HEK293 (cell line): Measurements from ENCODE around the gene DLG2.

Experiments
- HOXA7 ChIP-seq: sonication (generic); formaldehyde crosslinking; IDR thresholded peaks from 2 replicates; pipeline ENCODE4 v1.8.1; 2022; ENCODE audit warnings: missing genetic modification reagents, borderline replicate concordance
- KLF10 ChIP-seq: fragments of 450-650 bp; IDR thresholded peaks from 2 replicates; pipeline ENCODE4 v1.5.1; 2018; ENCODE audit warnings: missing biosample characterization, mild to moderate bottlenecking, missing genetic modification characterization
- RBAK ChIP-seq: fragments of 450-650 bp; formaldehyde crosslinking; IDR thresholded peaks from 2 replicates; pipeline ENCODE4 v1.5.1; 2016; ENCODE audit warnings: missing biosample characterization, missing genetic modification characterization
- ZNF114 ChIP-seq: fragments of 450-650 bp; formaldehyde crosslinking; IDR thresholded peaks from 2 replicates; pipeline ENCODE4 v1.5.0; 2017; ENCODE audit warnings: missing biosample characterization, missing genetic modification characterization
- ZNF133 ChIP-seq: fragments of 450-650 bp; formaldehyde crosslinking; IDR thresholded peaks from 2 replicates; pipeline ENCODE4 v1.5.1; 2016; ENCODE audit warnings: missing biosample characterization, missing genetic modification characterization
- ZNF146 ChIP-seq: fragments of 450-650 bp; formaldehyde crosslinking; IDR thresholded peaks from 2 replicates; pipeline ENCODE4 v1.5.1; 2016; ENCODE audit warnings: missing biosample characterization, missing genetic modification characterization
- ZNF184 ChIP-seq: fragments of 450-650 bp; IDR thresholded peaks from 2 replicates; pipeline ENCODE4 v1.5.1; 2018; ENCODE audit warnings: missing biosample characterization, mild to moderate bottlenecking, missing genetic modification characterization
- ZNF274 ChIP-seq, 2 experiments: fragments of 200-500 bp in 1 of 2; fragments of 450-650 bp in 1 of 2; sonication (Bioruptor generic) in 1 of 2; formaldehyde crosslinking in 1 of 2; IDR thresholded peaks; 2 replicates each; pipeline versions ENCODE4 v1.5.1 to v1.6.1; 2014 to 2016; ENCODE audit warnings: borderline replicate concordance in 1 of 2, inconsistent platforms in 1 of 2, low read length in 1 of 2, missing biosample characterization in 1 of 2, missing genetic modification characterization in 1 of 2
- ZNF558 ChIP-seq: fragments of 450-650 bp; formaldehyde crosslinking; IDR thresholded peaks from 2 replicates; pipeline ENCODE4 v1.5.1; 2016; ENCODE audit warnings: missing biosample characterization, missing genetic modification characterization
- TF ChIP-seq, protein P1 (sequence below): fragments of 450-650 bp; formaldehyde crosslinking; IDR thresholded peaks from 2 replicates; pipeline ENCODE4 v1.5.1; 2016; ENCODE audit warnings: missing biosample characterization, missing genetic modification characterization
- TF ChIP-seq, protein P2 (sequence below): fragments of 450-650 bp; formaldehyde crosslinking; optimal IDR thresholded peaks from 2 replicates; pipeline ENCODE3; 2016; ENCODE audit warnings: missing biosample characterization, mild to moderate bottlenecking, missing genetic modification characterization
- TF ChIP-seq, protein P3 (sequence below): fragments of 450-650 bp; formaldehyde crosslinking; IDR thresholded peaks from 2 replicates; pipeline ENCODE4 v1.5.1; 2016; ENCODE audit warnings: missing biosample characterization, missing genetic modification characterization
- TF ChIP-seq, protein P4 (sequence below): sonication (generic); formaldehyde crosslinking; IDR thresholded peaks from 2 replicates; pipeline ENCODE4 v1.8.1; 2022; ENCODE audit warnings: mild to moderate bottlenecking, moderate library complexity, missing genetic modification reagents

DNA sequence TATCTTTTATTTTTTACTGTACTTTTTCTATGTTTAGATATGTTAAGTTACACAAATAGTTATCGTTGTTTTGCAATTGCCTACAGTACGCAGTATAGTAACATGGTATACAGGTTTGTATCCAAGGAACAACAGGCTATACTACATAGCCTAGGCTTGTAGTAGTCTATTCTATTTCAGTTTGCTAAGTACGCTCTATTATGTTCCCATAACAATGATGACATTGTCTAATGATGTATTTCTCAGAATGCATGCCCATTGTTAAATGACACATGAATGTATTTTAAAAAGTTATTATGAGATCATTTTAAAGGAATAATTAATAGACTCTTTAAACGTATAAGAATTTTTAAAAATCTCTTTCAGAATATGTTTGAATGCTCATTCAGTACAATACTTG, 1644.3 kb downstream of the DLG2 start:
- TF ChIP-seq, protein P1, sequence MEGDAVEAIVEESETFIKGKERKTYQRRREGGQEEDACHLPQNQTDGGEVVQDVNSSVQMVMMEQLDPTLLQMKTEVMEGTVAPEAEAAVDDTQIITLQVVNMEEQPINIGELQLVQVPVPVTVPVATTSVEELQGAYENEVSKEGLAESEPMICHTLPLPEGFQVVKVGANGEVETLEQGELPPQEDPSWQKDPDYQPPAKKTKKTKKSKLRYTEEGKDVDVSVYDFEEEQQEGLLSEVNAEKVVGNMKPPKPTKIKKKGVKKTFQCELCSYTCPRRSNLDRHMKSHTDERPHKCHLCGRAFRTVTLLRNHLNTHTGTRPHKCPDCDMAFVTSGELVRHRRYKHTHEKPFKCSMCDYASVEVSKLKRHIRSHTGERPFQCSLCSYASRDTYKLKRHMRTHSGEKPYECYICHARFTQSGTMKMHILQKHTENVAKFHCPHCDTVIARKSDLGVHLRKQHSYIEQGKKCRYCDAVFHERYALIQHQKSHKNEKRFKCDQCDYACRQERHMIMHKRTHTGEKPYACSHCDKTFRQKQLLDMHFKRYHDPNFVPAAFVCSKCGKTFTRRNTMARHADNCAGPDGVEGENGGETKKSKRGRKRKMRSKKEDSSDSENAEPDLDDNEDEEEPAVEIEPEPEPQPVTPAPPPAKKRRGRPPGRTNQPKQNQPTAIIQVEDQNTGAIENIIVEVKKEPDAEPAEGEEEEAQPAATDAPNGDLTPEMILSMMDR (tag by site-specific recombination) = no peak
- TF ChIP-seq ZNF184 (tag by site-specific recombination) (no peak), ZNF114 (tag by site-specific recombination) (no peak), HOXA7 (no peak), ZNF133 (tag by site-specific recombination) (no peak), ZNF146 (tag by site-specific recombination) (no peak), RBAK (tag by site-specific recombination) (no peak), ZNF274 (IDR thresholded peaks at IDR 0.05; ENCODE audit: low read length) (no peak), ZNF274 (tag by site-specific recombination; IDR thresholded peaks at IDR 0.05; ENCODE audit: borderline replicate concordance) (no peak), KLF10 (tag by site-specific recombination) (no peak), ZNF558 (tag by site-specific recombination) (no peak)
- TF ChIP-seq, protein P2, sequence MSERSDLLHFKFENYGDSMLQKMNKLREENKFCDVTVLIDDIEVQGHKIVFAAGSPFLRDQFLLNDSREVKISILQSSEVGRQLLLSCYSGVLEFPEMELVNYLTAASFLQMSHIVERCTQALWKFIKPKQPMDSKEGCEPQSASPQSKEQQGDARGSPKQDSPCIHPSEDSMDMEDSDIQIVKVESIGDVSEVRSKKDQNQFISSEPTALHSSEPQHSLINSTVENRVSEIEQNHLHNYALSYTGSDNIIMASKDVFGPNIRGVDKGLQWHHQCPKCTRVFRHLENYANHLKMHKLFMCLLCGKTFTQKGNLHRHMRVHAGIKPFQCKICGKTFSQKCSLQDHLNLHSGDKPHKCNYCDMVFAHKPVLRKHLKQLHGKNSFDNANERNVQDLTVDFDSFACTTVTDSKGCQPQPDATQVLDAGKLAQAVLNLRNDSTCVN (tag by site-specific recombination) = no peak
- TF ChIP-seq, protein P3, sequence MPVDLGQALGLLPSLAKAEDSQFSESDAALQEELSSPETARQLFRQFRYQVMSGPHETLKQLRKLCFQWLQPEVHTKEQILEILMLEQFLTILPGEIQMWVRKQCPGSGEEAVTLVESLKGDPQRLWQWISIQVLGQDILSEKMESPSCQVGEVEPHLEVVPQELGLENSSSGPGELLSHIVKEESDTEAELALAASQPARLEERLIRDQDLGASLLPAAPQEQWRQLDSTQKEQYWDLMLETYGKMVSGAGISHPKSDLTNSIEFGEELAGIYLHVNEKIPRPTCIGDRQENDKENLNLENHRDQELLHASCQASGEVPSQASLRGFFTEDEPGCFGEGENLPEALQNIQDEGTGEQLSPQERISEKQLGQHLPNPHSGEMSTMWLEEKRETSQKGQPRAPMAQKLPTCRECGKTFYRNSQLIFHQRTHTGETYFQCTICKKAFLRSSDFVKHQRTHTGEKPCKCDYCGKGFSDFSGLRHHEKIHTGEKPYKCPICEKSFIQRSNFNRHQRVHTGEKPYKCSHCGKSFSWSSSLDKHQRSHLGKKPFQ (tag by site-specific recombination) = no peak
- TF ChIP-seq, protein P4, sequence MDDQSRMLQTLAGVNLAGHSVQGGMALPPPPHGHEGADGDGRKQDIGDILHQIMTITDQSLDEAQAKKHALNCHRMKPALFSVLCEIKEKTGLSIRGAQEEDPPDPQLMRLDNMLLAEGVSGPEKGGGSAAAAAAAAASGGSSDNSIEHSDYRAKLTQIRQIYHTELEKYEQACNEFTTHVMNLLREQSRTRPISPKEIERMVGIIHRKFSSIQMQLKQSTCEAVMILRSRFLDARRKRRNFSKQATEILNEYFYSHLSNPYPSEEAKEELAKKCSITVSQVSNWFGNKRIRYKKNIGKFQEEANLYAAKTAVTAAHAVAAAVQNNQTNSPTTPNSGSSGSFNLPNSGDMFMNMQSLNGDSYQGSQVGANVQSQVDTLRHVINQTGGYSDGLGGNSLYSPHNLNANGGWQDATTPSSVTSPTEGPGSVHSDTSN = no peak
